NCI-H1105 (cell line): ENCODE data around the gene S1PR2.

Source experiments
- DNase-seq: peaks from one replicate; lab custom pipeline; 2025; lab: John Stamatoyannopoulos, UW

Gene S1PR2

GRCh38 chr19:10230861-10231611 is at the start of gene S1PR2:
S1PR2 (minus strand) TSS chr19:10231331; CDS start chr19:10224905, 6,426 bp downstream.
- DNase-seq: peak; percentile 66

GRCh38 chr19:10279737-10280442 is 48.8 kb upstream of the S1PR2 start:
- DNase-seq: no peak

GRCh38 chr19:10278935-10279334 is 47.8 kb upstream of the S1PR2 start:
- DNase-seq: no peak

- no peak for DNase-seq
Observed at GRCh38 chr19:10277795-10278589, 46.9 kb upstream of the S1PR2 start.

GRCh38 chr19:10274589-10274988 is 43.5 kb upstream of the S1PR2 start:
- DNase-seq: no peak

- no peak for DNase-seq
Observed at GRCh38 chr19:10271543-10272086, 40.5 kb upstream of the S1PR2 start.

GRCh38 chr19:10270616-10271394 is 39.7 kb upstream of the S1PR2 start, which contains the start of gene ICAM1:
ICAM1 (plus strand) TSS chr19:10271120; CDS start chr19:10271160, 40 bp downstream.
- peak; percentile 11 for DNase-seq

- no peak for DNase-seq
Observed at GRCh38 chr19:10270180-10270615, 39.1 kb upstream of the S1PR2 start.

- DNase-seq: peak; percentile 48
Observed at GRCh38 chr19:10269333-10270179, 38.4 kb upstream of the S1PR2 start.

GRCh38 chr19:10268071-10268470 is 36.9 kb upstream of the S1PR2 start:
- DNase-seq: no peak

- no peak for DNase-seq
Observed at GRCh38 chr19:10266706-10267105, 35.6 kb upstream of the S1PR2 start.

GRCh38 chr19:10262771-10263170 is 31.6 kb upstream of the S1PR2 start:
- no peak for DNase-seq

- no peak for DNase-seq
Observed at GRCh38 chr19:10260141-10260584, 29.0 kb upstream of the S1PR2 start.

- peak; percentile 85 for DNase-seq
Observed at GRCh38 chr19:10259162-10259905, 28.2 kb upstream of the S1PR2 start.

GRCh38 chr19:10258080-10258710 is 27.1 kb upstream of the S1PR2 start:
- DNase-seq: no peak

GRCh38 chr19:10256970-10257615 is 26.0 kb upstream of the S1PR2 start:
- no peak for DNase-seq

GRCh38 chr19:10256551-10256950 is 25.4 kb upstream of the S1PR2 start:
- no peak for DNase-seq

- DNase-seq: no peak
Observed at GRCh38 chr19:10255358-10255757, 24.2 kb upstream of the S1PR2 start.

- no peak for DNase-seq
Observed at GRCh38 chr19:10254244-10254643, 23.1 kb upstream of the S1PR2 start.
